GM19467 (cell line): ENCODE measurements around the gene WIPF2.

Experiments used
- ATAC-seq: cut with Tn5 transposase; IDR thresholded peaks from one replicate; pipeline ENCODE4 v1.9.1; 2021; ENCODE audit warnings: mild to moderate bottlenecking, moderate library complexity; ENCODE audit not compliant: unreplicated experiment

Gene WIPF2, protein sequence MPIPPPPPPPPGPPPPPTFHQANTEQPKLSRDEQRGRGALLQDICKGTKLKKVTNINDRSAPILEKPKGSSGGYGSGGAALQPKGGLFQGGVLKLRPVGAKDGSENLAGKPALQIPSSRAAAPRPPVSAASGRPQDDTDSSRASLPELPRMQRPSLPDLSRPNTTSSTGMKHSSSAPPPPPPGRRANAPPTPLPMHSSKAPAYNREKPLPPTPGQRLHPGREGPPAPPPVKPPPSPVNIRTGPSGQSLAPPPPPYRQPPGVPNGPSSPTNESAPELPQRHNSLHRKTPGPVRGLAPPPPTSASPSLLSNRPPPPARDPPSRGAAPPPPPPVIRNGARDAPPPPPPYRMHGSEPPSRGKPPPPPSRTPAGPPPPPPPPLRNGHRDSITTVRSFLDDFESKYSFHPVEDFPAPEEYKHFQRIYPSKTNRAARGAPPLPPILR

DNA sequence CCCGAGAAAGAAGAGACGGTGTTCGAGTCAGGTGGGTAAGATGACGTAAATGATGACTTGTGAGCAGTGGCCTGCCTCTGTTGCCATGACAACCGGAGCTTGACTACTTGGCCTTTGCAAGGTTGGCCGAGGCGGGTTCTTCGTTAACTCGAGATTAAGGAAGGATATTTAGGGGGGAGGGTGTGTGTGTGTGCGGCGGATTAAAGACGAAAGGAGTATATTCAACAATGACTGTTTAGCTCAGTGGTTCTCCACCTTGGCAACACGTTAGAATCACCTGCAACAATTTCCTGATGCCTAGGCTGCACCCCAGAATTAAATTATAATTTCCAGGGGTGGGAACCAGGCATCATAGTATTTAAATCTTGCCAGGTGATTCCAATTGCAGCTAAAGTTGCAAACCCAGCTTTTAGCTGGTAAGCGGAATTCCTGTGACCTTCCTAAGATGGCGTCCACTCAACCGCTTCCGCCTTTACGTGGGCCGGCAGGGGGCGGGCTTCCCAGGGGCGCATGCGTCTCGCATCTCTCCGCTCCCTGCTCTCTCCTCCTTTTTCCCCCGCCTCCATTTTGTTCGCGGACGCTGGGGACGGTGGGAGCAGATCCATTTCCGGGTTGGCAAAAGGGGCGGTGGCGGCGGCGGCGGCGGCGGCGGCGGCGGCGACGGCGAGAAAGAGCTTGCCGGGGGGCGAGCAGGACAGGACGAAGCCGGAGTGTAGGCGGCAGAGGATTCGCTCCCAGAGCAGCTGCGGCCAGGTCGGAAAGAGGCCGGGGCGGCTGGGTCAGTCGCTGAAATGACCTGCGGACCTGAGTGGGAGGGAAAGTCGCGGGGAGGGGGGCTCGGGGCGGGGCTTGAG lies at the start of gene WIPF2:
Gene WIPF2, plus strand, starts transcription at position 565 of the 854 bp plus-strand sequence. CDS start 37,156 bp downstream, outside the sequence.
- peak; percentile 82 for ATAC-seq

DNA sequence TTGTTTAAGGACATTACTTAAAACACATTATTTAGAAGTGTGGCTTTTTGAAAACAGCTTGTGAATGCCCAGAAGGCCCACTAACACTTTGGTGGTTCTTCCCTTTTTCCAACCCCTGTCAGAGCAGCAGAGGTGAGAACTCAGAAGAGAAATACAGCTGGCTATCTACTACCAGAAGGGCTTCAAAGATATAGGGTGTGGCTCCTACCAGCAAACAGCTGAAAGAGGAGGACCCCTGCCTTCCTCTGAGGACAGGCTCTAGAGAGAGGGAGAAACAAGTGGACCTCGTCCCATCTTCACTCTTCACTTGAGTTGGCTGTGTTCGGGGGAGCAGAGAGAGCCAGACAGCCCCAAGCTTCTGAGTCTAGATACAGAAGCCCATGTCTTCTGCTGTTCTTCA lies 48.8 kb upstream of the WIPF2 start:
- no peak for ATAC-seq

DNA sequence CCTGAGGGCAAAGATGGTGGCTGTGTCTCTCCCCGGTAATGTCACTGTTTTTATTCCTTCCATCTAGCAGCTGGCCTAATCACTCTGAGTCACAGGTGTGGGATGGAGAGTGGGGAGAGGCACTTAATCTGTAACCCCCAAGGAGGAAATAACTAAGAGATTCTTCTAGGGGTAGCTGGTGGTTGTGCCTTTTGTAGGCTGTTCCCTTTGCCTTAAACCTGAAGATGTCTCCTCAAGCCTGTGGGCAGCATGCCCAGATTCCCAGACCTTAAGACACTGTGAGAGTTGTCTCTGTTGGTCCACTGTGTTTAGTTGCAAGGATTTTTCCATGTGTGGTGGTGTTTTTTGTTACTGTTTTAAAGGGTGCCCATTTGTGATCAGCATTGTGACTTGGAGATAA lies 47.4 kb upstream of the WIPF2 start:
- ATAC-seq, result no peak

DNA sequence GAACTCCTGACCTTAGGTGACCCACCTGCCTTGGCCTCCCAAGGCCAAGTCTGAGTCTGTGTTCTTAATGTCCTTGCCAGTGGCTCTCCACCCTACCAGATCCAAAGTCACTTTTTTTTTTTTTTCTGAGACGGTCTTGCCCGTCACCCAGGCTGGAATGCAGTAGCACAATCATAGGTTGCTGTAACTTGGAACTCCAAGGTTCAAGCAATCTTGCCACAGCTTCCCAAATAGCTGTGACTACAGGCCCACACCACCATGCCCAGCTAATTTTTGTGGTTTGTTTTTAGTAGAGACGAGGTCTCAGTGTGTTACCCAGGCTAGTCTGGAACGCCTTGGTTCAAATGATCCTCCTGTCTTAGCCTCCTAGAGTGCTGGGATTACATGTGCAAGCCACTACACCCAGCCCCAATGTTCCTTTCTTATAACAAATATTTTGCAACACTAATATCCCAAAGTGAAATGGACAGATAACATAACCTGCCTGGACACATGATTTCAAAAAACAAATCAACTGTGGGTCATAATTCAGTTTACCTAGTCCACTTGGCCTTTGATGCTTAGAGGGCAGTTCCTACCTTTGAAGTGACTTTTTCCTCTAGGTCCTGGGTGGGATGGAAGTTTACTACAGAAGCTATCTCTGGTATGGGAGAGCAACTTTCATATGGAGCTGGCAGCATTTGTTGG lies 45.9 kb upstream of the WIPF2 start:
- no peak for ATAC-seq

DNA sequence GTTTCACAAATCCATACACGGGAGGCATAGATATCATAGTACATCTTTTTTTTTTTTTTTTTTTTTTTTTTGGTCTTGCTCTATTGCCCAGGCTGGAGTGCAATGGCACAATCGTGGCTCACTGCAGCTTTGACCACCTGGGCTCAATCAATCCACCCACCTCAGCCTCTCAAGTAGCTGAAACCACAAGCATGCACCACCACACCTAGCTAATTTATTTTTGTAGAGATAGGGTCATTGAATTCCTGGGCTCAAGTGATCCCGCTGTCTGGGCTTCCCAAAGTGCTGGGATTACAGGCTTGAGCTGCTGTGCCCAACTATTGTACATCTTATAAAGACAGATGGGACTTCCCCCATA lies 45.3 kb upstream of the WIPF2 start:
- no peak for ATAC-seq

DNA sequence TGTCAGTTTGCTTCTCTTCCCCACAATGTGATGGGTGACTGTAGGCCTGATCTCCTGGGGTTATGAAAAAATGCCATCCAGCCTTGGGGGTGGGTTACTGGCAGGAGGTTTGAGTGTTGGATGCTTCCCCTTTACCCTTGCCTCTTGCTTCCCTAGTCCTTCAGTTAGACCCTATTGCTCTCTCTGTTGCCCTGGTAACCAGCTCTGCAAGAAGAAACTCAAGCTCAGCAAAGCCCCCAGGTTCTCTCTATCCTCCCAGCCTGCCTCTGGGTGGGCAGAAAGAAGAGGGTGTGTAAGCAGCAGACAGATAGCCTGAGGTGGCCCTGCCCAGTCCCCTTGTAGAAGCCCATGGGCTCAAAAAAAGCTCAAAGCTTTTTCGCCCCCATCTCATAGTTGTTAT lies 44.6 kb upstream of the WIPF2 start:
- ATAC-seq, result no peak

DNA sequence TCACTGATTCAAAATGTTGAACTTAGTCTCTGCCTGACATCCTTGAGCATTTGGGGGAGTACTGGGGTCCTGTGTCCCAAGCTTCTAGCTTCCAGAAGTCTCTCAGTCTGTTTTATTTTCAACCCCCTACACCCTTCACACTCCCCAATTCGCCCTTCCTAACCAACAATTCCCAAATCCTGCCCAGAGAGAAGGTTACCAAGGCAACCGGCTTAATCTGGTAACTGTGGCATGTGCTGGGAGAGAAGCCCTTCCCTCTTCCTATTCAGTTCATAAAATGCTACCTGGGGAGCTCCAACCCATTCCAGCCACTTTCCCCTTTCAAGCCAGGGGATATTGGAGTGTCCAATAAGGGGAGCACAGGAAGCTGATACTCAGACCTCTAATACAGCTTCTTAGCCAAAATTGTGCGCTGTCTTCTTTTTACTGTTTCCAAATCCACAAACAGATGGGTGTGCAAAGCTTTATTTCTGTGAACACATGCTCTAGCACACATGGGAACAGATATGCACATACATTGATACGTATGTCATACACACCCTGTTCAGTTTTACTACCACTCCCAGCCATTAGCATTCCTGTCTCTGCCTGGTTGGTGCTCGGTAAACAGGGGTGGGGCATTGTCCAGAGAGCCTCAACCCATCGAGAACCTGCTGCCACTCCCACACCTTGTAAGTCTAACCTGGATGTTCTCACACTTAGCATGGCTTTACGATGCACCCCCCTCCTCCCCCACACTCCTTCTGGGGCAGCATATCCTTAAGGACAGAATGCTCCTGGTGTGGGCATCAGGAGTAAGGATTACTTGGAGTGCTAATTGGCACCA lies 43.0 kb upstream of the WIPF2 start:
- no peak for ATAC-seq

DNA sequence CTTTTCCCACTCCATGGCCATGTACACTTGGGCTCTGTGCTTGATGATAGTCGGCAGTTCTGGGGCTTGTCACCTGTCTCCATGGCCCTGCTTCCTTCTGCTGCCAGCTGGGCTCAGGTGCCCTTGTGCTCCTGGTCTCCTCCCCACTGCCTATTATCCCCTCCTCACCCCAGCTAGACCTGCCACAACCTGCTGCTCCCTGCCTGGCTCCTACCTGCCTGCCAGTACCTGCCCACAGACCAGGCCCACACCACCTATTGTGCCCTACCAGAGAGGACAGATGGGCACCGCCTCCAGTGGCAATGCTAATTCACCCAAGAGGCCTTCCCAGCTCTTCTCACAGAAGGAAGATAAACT lies 42.4 kb upstream of the WIPF2 start:
- no peak for ATAC-seq

DNA sequence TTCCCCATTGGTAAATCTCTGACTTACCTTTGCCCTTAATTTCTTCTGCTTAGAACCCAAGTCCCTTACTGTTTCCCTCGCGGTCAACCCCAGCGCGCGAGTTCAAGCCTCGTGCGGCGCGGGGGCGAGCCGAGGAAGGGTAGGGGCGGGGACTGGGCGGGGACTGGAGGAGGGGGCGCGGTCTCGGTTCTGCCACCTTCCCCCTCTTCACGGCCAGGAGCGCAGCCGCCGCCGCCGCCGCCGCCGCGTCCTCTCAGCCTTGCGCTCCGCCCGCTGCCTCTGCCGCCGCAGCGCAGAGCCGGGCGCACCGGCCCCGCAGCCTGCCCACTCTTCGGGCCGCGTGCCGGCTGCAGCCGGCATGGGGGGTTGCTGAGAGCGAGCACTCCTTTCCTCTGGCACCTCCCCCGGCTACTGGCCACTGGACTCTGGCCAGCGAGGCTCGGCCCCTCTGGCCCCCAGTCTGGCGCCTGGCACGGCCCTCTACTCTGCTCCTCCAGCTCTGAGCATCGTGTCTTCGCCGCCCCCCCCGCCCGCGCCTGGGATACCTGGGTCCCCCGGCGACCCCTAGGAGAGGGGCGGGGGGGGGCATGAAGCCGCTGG lies 41.7 kb upstream of the WIPF2 start, which contains the start of gene RAPGEFL1:
Gene RAPGEFL1, plus strand, starts transcription at position 196 of the 600 bp plus-strand sequence. Its CDS starts 392 bp downstream, at position 588.
- peak; percentile 58 for ATAC-seq

DNA sequence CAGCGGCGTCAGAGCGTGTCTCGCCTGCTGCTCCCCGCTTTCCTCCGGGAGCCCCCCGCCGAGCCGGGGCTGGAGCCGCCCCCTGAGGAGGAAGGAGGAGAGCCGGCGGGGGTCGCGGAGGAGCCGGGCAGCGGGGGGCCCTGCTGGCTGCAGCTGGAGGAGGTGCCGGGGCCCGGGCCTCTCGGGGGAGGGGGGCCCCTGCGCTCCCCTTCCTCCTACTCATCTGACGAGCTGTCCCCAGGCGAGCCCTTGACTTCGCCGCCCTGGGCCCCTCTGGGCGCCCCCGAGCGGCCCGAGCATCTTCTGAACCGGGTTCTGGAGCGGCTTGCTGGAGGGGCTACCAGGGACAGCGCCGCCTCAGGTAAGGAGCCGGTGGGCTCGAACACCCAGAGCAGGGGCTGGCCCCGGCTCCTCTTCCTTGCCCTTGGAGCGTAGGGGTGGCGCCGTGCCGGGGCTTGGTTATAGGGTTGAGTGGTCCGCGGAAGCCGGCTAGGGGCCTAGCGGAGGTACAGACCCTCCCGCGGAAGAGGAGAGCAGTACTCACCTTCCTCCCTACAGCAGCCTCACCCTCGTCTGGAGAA lies 41.0 kb upstream of the WIPF2 start:
- ATAC-seq, result no peak

DNA sequence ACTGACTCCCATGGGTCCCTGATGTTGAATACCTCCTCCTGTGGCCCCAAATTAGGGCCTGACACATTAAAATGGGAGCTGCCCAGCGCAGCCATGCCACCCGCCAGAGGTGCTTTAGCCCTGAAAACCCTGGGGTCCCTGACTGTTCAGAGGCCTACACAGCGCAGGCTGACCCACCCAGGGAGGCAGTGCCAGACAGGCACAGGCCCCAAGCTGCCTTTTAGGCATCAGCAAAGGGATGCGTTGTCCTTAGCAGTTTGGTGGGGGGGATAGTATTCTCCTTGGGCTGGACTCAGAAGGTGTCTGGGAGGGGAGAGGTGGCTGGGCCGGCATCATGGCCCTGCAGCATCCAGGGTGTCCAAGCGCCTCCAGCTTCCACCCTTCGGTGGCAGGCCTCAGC lies 40.4 kb upstream of the WIPF2 start:
- ATAC-seq, result no peak

DNA sequence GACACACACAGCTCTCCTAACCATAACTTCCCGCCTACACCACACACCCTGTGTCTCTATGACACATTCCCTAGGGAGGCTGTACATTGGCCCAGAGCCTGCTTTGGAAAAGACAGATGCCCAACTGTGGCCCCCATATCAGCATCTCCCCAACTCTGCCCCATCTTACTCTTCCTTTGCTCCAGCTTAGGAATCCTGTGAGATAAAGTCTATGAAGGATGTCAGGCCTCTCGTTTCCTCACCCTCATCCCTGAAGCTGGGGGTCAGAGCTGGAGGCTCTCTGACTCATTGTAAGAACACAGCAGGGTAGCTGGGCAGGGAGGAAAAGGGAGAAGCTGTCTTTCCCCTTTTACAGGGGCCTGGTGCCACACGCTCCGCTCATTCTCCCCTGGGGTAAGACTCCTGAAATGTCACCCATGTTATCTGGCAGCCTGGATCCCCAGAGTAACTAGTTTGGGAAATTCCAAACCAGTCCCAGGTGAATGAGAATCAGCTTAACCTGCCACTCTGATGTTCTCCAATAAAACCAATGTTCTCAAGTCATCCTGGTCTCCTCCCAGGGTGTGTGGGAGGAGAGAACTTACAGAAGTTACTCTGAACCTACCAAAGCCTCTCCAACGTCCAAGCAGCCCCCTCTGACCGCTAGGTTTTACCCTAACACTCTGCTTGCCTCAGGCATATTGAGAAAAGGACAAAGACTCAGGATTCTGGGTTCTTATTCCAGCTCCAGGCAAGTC lies 39.0 kb upstream of the WIPF2 start:
- ATAC-seq, result no peak

DNA sequence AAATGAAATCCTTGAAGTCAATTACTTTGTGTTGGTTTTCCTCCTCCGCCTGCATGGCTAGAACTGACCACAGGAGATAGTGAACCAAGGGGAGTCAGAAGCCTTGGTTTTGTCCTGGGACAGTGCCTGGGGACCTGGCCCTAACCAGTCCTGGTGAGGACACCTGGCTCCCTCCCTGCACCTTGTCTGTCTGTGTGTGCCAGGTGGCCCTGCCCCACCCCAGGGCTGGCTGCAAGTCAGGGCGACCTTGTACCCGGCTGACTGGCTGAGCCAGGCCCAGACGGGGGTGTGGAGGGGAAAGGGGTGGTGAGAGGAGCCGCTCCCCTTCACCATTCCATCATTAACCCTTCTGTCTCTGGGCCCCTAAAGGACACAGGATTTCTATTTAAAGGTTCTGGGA lies 38.4 kb upstream of the WIPF2 start:
- no peak for ATAC-seq

DNA sequence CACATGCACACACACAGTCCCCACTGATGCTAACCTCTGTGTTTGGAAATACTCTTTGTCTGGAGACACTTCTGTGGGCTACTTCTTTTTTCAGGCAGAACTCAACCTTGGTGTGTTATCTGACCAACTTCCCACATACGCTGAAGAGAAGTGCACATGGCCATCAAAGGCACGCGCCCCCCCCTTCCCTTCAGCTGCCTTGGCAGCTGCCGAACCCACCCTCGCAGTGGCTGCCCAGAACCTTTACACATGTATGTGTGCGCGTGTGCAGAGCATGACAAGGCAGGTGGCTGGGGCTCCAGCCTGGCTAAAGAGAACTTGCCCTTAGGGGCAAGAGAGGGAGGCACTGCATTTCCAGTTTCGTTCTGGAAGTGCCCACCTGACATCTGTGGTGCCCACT lies 37.9 kb upstream of the WIPF2 start:
- ATAC-seq, result no peak

DNA sequence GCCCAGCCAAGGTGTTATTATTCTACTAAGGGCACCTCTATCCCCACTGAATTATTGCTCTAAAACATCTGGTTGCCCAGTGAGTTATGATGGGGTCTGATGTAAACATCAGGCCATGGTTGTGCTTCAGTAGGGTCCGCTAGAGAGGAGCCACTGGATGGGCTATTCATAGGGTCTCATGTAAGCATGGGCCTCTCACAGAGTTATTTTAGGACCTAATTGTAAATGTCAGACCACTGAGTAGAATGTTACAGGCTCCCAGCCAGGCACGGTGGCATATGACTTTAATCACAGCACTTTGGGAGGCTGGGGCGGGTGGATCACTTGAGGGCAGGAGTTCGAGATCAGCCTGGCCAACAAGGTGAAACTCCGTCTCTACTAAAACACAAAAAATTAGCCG lies 36.5 kb upstream of the WIPF2 start:
- ATAC-seq, result no peak

DNA sequence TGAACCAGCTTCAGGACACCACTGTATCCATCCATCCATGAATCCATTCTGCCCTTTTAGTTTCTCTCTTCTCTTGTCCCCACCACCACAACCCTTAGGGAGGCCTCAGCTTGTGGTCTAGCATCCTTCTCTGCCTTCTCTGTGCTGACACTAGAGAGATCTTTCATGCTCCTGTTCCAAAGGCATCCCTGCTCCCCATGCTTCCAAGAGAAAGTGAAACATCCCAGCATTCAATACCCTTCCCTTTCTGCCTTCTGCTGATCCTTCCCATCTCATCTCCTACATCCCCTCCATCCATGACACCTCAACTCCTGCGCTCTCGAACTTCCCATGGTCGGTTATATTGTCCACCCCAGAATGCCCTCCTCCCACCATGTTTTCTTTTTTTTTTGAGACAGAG lies 31.9 kb upstream of the WIPF2 start:
- ATAC-seq, result no peak

DNA sequence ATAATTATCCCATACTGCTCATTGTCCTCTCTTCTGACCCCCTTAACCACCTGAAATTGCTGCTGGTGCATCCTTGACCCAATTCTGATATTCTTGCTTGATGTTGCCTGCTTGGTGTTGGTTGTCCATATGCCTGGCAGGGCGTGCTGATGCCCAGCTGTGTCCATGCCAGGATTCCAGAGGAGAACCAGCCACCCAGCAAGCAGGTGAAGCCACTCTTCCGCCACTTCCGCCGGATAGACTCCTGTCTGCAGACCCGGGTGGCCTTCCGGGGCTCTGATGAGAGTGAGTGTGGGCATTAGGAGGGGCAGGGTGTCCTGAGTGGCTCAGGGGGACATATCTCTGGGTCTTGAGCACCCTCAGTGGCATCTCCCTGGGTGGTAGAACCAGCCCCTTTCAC lies 30.4 kb upstream of the WIPF2 start:
- ATAC-seq, result no peak

DNA sequence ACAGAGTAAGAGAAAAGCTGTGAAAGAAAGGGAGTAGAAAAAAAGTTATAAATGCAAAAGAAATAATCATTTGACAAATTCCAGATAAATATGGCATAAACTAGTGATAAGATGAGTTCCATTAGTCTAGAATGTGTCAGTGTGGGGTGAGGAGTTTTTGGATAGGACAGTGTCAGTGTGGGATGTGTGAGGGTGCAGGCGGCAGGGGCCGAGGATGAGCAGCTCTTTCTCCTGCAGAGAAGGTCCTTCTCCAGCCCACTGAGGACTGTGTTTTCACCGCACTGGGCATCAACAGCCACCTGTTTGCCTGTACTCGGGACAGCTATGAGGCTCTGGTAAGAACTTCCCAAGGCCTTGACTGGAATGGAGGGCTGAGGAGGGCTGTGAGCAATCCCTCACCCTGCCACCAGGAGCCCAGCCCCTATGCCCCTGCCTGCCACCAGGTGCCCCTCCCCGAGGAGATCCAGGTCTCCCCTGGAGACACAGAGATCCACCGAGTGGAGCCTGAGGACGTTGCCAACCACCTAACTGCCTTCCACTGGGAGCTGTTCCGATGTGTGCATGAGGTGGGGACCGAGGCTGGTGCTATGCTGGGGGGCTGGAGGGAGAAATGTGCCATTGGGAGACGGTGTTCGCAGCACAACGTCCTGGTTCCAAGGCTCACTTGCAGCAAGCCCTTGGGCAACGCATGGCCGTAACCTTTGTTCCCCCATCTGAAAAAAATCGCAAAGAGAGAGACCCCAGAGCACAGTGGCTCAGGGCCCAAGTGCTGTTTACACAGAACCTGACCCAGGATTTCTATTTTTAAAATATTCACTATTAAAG lies 28.7 kb upstream of the WIPF2 start:
- ATAC-seq, result no peak
